ENCODE data around the gene FOXD3. TPM values are rescaled to one million over a fixed set of nuclear protein-coding genes. Genes with fewer than 3 reads are reported as not detected.
"Not testable (repeated sequence)": the region's sequence is repeated elsewhere in the genome, so short reads cannot be mapped to it uniquely, and the experiment has no call there.

FOXD3 gene
- total RNA-seq, 4 donors from 2014 or later, result 0.24 TPM; not detected in 3

DNA sequence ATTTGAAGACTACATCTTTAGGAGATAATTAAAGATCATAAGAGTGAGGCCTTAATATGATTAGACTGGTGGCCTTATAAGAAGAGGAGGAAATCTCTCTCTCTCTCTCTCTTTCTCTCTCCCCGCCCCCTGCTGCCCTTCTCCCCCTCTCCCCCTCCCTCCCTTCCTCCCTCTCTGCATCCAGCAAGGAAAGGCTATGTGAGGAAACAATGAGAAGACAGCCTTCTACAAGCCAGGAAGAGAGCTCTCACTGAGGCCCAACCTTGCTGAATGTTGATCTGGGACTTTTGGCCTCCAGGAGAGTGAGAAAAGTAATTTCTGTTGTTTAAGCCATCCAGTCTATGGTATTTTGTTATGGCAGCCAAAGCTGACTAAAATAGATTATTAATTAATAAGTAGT, 21.6 kb downstream of the FOXD3 start:
- intact Hi-C loops (cut with DNase I), result no loop called here
- Histone ChIP-seq H3K36me3 (no peaks in the 10 kb centered on the region), H3K27me3 (no peaks in the 10 kb centered on the region), H3K9me3 (no peaks in the 10 kb centered on the region), H3K27ac (no peak overlapping the region), H3K4me3 (replicated peaks in 1 of 3) (no peak overlapping the region), H3K4me1 (no peaks in the 10 kb centered on the region)
- 38 to 55% methylated on average over 1 of the region's 1 CpG for WGBS, 2 donors
- TF ChIP-seq POLR2A (IDR thresholded peaks at IDR 0.05), result no peak
- no peak for TF ChIP-seq CTCF (IDR thresholded peaks at IDR 0.05)
- no peak for DNase-seq

DNA sequence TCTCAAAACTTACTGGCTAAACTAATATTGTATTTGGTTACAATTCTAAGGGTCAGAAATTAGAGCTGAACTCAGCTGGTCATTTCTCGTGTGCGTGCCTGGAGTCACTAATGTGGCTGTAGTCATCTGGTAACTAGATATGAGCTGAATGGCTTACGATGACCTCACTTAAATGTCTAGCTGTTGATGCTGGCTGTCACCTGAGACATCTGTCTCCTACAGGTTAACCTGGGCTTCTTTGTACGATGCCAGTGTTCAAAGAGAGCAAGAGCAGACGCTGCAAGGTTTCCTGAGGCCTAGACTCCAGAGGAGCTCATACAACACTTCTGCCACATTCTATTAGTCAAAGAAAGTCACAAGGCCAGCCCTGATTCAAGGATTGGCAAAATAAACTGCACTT, 28.0 kb downstream of the FOXD3 start:
- Histone ChIP-seq H3K36me3 (no peaks in the 10 kb centered on the region), H3K9me3 (no peaks in the 10 kb centered on the region), H3K27ac (no peak overlapping the region), H3K4me3 (replicated peaks in 1 of 3) (no peak overlapping the region), H3K4me1 (no peaks in the 10 kb centered on the region), H3K27me3 (no peaks in the 10 kb centered on the region)
- DNase-seq, result no peak
- intact Hi-C loops (cut with DNase I), result no loop called here
- WGBS, 2 donors, result 99 to 100% methylated on average over 5 of the region's 5 CpGs
- TF ChIP-seq POLR2A (IDR thresholded peaks at IDR 0.05) (no peak), CTCF (IDR thresholded peaks at IDR 0.05) (no peak)

DNA sequence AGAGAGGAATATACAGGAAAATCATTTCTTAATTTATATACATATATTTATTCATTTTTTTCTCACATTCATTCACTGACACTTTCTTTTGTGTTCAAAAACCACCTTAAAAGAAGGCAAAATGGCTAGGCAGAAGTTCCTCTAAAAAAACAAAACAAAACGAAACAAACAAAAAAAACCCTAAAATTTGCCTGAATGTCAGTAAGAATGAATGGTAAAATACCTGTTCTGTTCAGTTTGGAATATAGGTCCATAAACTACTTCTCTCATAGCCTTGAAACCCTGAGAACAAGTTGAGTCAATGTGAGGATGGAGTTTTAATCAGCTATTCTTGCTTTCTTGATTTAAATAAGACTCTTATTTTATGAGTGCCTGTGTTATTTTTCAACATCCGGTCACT, 30.4 kb downstream of the FOXD3 start:
- 85 to 89% methylated on average over 2 of the region's 2 CpGs for WGBS, 2 donors

GRCh38 chr1:63356234-63356633, 33.9 kb downstream of the FOXD3 start:
- H3K36me3 ChIP-seq; H3K4me3 ChIP-seq (replicated peaks in 1 of 3); intact Hi-C loops (cut with DNase I); H3K9me3 ChIP-seq; DNase-seq; H3K4me1 ChIP-seq; H3K27me3 ChIP-seq; H3K27ac ChIP-seq: not testable (repeated sequence)
- 82 to 88% methylated on average over 2 of the region's 2 CpGs for WGBS, 2 donors

More for the DNA sequence above, 30.4 kb downstream of the FOXD3 start:
- H3K27ac ChIP-seq, result no peak overlapping the region
- DNase-seq, result no peak
- no peaks in the 10 kb centered on the region for H3K27me3 ChIP-seq
- H3K9me3 ChIP-seq, result no peaks in the 10 kb centered on the region
- no peaks in the 10 kb centered on the region for H3K4me1 ChIP-seq
- TF ChIP-seq CTCF (IDR thresholded peaks at IDR 0.05) (no peak), POLR2A (IDR thresholded peaks at IDR 0.05) (no peak)
- no peaks in the 10 kb centered on the region for H3K36me3 ChIP-seq
- no peak overlapping the region for H3K4me3 ChIP-seq (replicated peaks in 1 of 3)
- intact Hi-C loops (cut with DNase I), result no loop called here

DNA sequence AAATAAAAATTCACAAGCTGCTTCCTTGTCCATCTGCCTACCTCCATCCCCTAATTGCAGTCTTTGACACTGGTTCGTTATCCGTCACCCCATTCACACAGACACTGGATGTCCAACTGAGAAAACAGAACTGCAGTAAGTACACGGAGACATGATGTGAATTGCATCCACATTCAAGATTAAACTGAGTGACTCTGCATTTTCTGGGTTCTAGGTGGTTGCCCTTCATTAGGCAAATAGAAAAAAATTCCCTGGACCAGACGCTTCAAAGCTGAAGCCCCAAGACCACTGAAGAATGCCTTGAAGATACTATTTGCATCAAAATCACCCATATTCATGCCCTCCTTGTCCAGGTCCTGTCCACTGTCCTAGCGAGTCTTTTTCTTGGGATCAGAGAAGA, 37.2 kb downstream of the FOXD3 start:
- Histone ChIP-seq H3K4me1 (no peaks in the 10 kb centered on the region), H3K27me3 (no peaks in the 10 kb centered on the region), H3K9me3 (no peaks in the 10 kb centered on the region), H3K36me3 (no peaks in the 10 kb centered on the region), H3K4me3 (replicated peaks in 1 of 3) (no peak overlapping the region), H3K27ac (no peak overlapping the region)
- 86 to 90% methylated on average over 5 of the region's 5 CpGs for WGBS, 2 donors
- intact Hi-C loops (cut with DNase I), result no loop called here
- DNase-seq, result no peak
- no peak for TF ChIP-seq CTCF (IDR thresholded peaks at IDR 0.05)
- no peak for TF ChIP-seq POLR2A (IDR thresholded peaks at IDR 0.05)

GRCh38 chr1:63362073-63362472, 39.7 kb downstream of the FOXD3 start:
- no peak for DNase-seq
- 91 to 100% methylated on average over 1 of the region's 1 CpG for WGBS, 2 donors
- intact Hi-C loops (cut with DNase I), result no loop called here

More at GRCh38 chr1:63362073-63362472, 39.7 kb downstream of the FOXD3 start:
- Histone ChIP-seq H3K9me3 (no peaks in the 10 kb centered on the region), H3K27ac (no peak overlapping the region), H3K4me1 (peaks cover 0 to 4% of the 10 kb centered on the region in 2 donors), H3K27me3 (no peaks in the 10 kb centered on the region), H3K36me3 (no peaks in the 10 kb centered on the region), H3K4me3 (replicated peaks in 1 of 3) (no peak overlapping the region)
- TF ChIP-seq POLR2A (IDR thresholded peaks at IDR 0.05) (no peak), CTCF (IDR thresholded peaks at IDR 0.05) (no peak)
